Neural progenitor cell (in vitro differentiated cells): ENCODE results near the gene GPHN. TPM values are rescaled to one million over a fixed set of nuclear protein-coding genes. Genes with fewer than 3 reads are reported as not detected.
A peak's percentile ranks its signal among the peaks of the same experiment; 100 is the strongest.

Source experiments
- DNase-seq: peaks from one replicate; pipeline ENCODE4 v3.0.0-alpha.2; 2016; ENCODE audit warnings: low spot score
- H2AFZ ChIP-seq: fragments of 200-600 bp; sonication (generic); replicated peaks from 2 replicates; pipeline ENCODE4 v1.6.1; 2016; ENCODE audit warnings: antibody characterized with exemption
- H3F3A ChIP-seq: fragments of 200-600 bp; sonication (generic); 2 replicates; pipeline ENCODE4 v1.6.1; 2016; ENCODE audit warnings: antibody characterized with exemption, low read depth
- H3K27ac ChIP-seq: fragments of 200-600 bp; sonication (generic); 2 replicates; pipeline ENCODE4 v1.5.1; 2016; ENCODE audit warnings: mild to moderate bottlenecking
- H3K27me3 ChIP-seq: fragments of 200-600 bp; sonication (generic); 2 replicates; pipeline ENCODE4 v1.6.1; 2016; ENCODE audit warnings: mild to moderate bottlenecking, moderate library complexity
- H3K36me3 ChIP-seq: fragments of 200-600 bp; sonication (generic); 2 replicates; pipeline ENCODE4 v1.5.1; 2016
- H3K4me1 ChIP-seq: fragments of 200-600 bp; sonication (generic); 2 replicates; pipeline ENCODE4 v1.6.1; 2016; ENCODE audit warnings: mixed run types
- H3K4me2 ChIP-seq: fragments of 200-600 bp; sonication (generic); 2 replicates; pipeline ENCODE4 v1.6.1; 2016
- H3K4me3 ChIP-seq: fragments of 200-600 bp; sonication (generic); 2 replicates; pipeline ENCODE4 v1.5.1; 2016
- H3K79me2 ChIP-seq: fragments of 200-600 bp; sonication (generic); 2 replicates; pipeline ENCODE4 v1.6.1; 2016; ENCODE audit warnings: low read depth
- H3K9ac ChIP-seq: fragments of 200-600 bp; sonication (generic); 2 replicates; pipeline ENCODE4 v1.6.1; 2016
- H3K9me3 ChIP-seq: fragments of 200-600 bp; sonication (generic); 2 replicates; pipeline ENCODE4 v1.5.1; 2016; ENCODE audit warnings: low read depth
- H4K20me1 ChIP-seq: fragments of 200-600 bp; sonication (generic); 2 replicates; pipeline ENCODE4 v1.6.1; 2016; ENCODE audit warnings: low read depth
- H3K27ac Mint-ChIP-seq: 3 replicates; pipeline ENCODE4 v1.8.0; 2021; ENCODE audit warnings: mixed read lengths
- H3K27me3 Mint-ChIP-seq: 2 replicates; pipeline ENCODE4 v1.8.0; 2022; ENCODE audit warnings: low read depth, mild to moderate bottlenecking, inconsistent platforms, moderate library complexity, mixed read lengths; ENCODE audit not compliant: insufficient read depth
- H3K36me3 Mint-ChIP-seq: 3 replicates; pipeline ENCODE4 v1.8.0; 2021; ENCODE audit warnings: mixed read lengths
- H3K4me1 Mint-ChIP-seq: 3 replicates; pipeline ENCODE4 v1.8.0; 2021; ENCODE audit warnings: mixed read lengths
- H3K4me3 Mint-ChIP-seq: 3 replicates; pipeline ENCODE4 v1.8.0; 2021; ENCODE audit warnings: mild to moderate bottlenecking, moderate library complexity, mixed read lengths
- H3K9me3 Mint-ChIP-seq: 3 replicates; pipeline ENCODE4 v1.8.0; 2020; ENCODE audit warnings: mixed read lengths
- EZH2 ChIP-seq: fragments of 200-600 bp; sonication (generic); IDR thresholded peaks from 2 replicates; pipeline ENCODE4 v1.6.1; 2017; ENCODE audit warnings: antibody characterized with exemption, mild to moderate bottlenecking, moderate library complexity
- EZH2phosphoT487 ChIP-seq: fragments of 200-600 bp; sonication (generic); IDR thresholded peaks from 2 replicates; pipeline ENCODE4 v1.6.1; 2017; ENCODE audit warnings: antibody characterized with exemption
- total RNA-seq: library from RNA; depleted of rRNA; stranded (reverse); fragments of >200 nt; gene quantifications from 2 replicates; pipeline ENCODE4 v1.2.3, GENCODE V29; 2015; ENCODE audit warnings: low replicate concordance
- TF ChIP-seq, protein P1 (sequence below): fragments of 200-600 bp; sonication (generic); IDR thresholded peaks from 2 replicates; pipeline ENCODE4 v1.5.1; 2017; ENCODE audit warnings: antibody characterized with exemption, mild to moderate bottlenecking

The GPHN gene
- total RNA-seq, 1 donor from 2014 or later = 42.9 TPM

DNA sequence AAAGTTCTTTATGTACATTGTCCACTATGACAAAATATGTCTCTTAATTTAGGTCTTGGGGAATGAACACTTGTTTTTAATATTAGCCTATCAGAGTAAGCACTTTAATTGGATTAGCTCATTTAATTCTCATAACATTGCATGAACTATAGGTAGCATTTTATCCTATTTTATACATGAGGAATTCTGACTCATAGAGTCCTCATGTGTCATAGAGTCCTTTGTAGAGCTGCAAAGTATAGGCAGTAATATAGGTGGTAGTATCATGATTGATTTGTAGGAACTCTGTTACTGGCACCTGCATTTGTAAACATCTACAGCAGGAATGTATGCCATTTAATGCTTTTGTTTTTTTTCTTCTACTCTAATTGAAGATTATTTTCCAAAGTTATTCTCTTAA is 96.0 kb downstream of the GPHN start:
- Mint-ChIP-seq H3K27me3 (no peaks in the 10 kb centered on the region), H3K9me3 (peaks cover 27% of the 10 kb centered on the region), H3K27ac (no peak overlapping the region), H3K4me3 (no peak overlapping the region), H3K4me1 (no peaks in the 10 kb centered on the region), H3K36me3 (peaks cover 7% of the 10 kb centered on the region)
- no peak for DNase-seq
- H3K9me3 ChIP-seq = no peaks in the 10 kb centered on the region
- H3K9ac ChIP-seq = no peak overlapping the region
- H3K36me3 ChIP-seq = no peaks in the 10 kb centered on the region
- H2AFZ ChIP-seq = no peak overlapping the region
- H3K27ac ChIP-seq = no peak overlapping the region
- H3K4me1 ChIP-seq = no peaks in the 10 kb centered on the region
- H3K27me3 ChIP-seq = no peaks in the 10 kb centered on the region
- peaks cover 16% of the 10 kb centered on the region for H3K79me2 ChIP-seq
- TF ChIP-seq, protein P1, sequence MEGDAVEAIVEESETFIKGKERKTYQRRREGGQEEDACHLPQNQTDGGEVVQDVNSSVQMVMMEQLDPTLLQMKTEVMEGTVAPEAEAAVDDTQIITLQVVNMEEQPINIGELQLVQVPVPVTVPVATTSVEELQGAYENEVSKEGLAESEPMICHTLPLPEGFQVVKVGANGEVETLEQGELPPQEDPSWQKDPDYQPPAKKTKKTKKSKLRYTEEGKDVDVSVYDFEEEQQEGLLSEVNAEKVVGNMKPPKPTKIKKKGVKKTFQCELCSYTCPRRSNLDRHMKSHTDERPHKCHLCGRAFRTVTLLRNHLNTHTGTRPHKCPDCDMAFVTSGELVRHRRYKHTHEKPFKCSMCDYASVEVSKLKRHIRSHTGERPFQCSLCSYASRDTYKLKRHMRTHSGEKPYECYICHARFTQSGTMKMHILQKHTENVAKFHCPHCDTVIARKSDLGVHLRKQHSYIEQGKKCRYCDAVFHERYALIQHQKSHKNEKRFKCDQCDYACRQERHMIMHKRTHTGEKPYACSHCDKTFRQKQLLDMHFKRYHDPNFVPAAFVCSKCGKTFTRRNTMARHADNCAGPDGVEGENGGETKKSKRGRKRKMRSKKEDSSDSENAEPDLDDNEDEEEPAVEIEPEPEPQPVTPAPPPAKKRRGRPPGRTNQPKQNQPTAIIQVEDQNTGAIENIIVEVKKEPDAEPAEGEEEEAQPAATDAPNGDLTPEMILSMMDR = no peak
- no peak for TF ChIP-seq EZH2phosphoT487
- TF ChIP-seq EZH2 = no peak
- no peaks in the 10 kb centered on the region for H3F3A ChIP-seq
- no peak overlapping the region for H3K4me2 ChIP-seq
- no peaks in the 10 kb centered on the region for H4K20me1 ChIP-seq
- H3K4me3 ChIP-seq = no peak overlapping the region

GRCh38 chr14:66606826-66607225 is 98.9 kb downstream of the GPHN start:
- H3F3A ChIP-seq = no peaks in the 10 kb centered on the region
- H3K79me2 ChIP-seq = peaks cover 34% of the 10 kb centered on the region
- no peaks in the 10 kb centered on the region for H3K27me3 ChIP-seq
- H3K4me3 ChIP-seq = no peak overlapping the region
- no peaks in the 10 kb centered on the region for H4K20me1 ChIP-seq
- no peak overlapping the region for H3K9ac ChIP-seq
- no peak overlapping the region for H3K27ac ChIP-seq
- Mint-ChIP-seq H3K27ac (no peak overlapping the region), H3K9me3 (peaks cover 35% of the 10 kb centered on the region), H3K27me3 (no peaks in the 10 kb centered on the region), H3K36me3 (peaks cover 7% of the 10 kb centered on the region), H3K4me1 (no peaks in the 10 kb centered on the region), H3K4me3 (no peak overlapping the region)
- H3K4me1 ChIP-seq = no peaks in the 10 kb centered on the region
- H3K4me2 ChIP-seq = no peak overlapping the region
- no peak for DNase-seq
- no peaks in the 10 kb centered on the region for H3K36me3 ChIP-seq
- H2AFZ ChIP-seq = no peak overlapping the region
- H3K9me3 ChIP-seq = peaks cover 7% of the 10 kb centered on the region
- TF ChIP-seq EZH2phosphoT487 (no peak), EZH2 (no peak)
- TF ChIP-seq, protein P1 = no peak

DNA sequence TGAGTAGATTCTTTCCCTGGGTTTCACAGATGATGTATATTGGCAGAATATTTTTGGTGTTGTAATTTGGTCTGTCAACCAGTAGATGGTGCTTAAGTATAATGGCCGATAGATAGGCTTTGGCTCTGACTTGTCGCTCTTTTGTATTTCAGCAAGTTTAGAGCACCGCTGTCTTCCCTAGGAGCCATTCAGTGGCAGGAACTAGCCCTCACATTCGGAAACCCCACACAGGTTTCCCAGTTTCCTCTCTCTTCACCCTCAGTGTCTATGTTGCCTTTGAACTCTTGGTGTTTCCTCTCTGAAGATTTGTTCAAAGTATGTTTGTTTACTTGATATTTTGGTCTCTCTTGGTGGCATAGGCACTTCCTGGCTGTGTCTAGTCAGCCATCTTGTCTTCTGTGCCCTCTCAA is 102.2 kb downstream of the GPHN start:
- Histone ChIP-seq H3K79me2 (peaks cover 37% of the 10 kb centered on the region), H3K27ac (no peak overlapping the region), H3F3A (no peaks in the 10 kb centered on the region), H3K27me3 (no peaks in the 10 kb centered on the region), H3K9ac (no peak overlapping the region), H3K4me2 (no peak overlapping the region), H3K36me3 (no peaks in the 10 kb centered on the region), H2AFZ (no peak overlapping the region), H3K4me1 (no peaks in the 10 kb centered on the region), H4K20me1 (no peaks in the 10 kb centered on the region), H3K9me3 (peaks cover 7% of the 10 kb centered on the region), H3K4me3 (no peak overlapping the region)
- H3K27ac Mint-ChIP-seq = no peak overlapping the region
- DNase-seq = peak; percentile 6
- no peaks in the 10 kb centered on the region for H3K27me3 Mint-ChIP-seq
- H3K4me3 Mint-ChIP-seq = no peak overlapping the region
- no peaks in the 10 kb centered on the region for H3K4me1 Mint-ChIP-seq
- peaks cover 37% of the 10 kb centered on the region for H3K9me3 Mint-ChIP-seq
- no peak for TF ChIP-seq EZH2phosphoT487
- TF ChIP-seq, protein P1 = peak; percentile 51
- TF ChIP-seq EZH2 = no peak
- peaks cover 4% of the 10 kb centered on the region for H3K36me3 Mint-ChIP-seq

GRCh38 chr14:66613344-66613743 is 105.4 kb downstream of the GPHN start:
- no peaks in the 10 kb centered on the region for H3K36me3 ChIP-seq
- no peaks in the 10 kb centered on the region for H3K27me3 Mint-ChIP-seq
- no peaks in the 10 kb centered on the region for H3K4me1 Mint-ChIP-seq
- no peak overlapping the region for H3K9ac ChIP-seq
- H3K27ac ChIP-seq = no peak overlapping the region
- H3K27ac Mint-ChIP-seq = no peak overlapping the region
- no peaks in the 10 kb centered on the region for H3K4me1 ChIP-seq
- H3K27me3 ChIP-seq = no peaks in the 10 kb centered on the region
- H3K79me2 ChIP-seq = peaks cover 50% of the 10 kb centered on the region
- H4K20me1 ChIP-seq = no peaks in the 10 kb centered on the region
- TF ChIP-seq, protein P1 = no peak
- H3K4me2 ChIP-seq = no peak overlapping the region
- no peak overlapping the region for H2AFZ ChIP-seq
- H3K4me3 ChIP-seq = no peak overlapping the region
- peaks cover 45% of the 10 kb centered on the region for H3K9me3 Mint-ChIP-seq
- H3K4me3 Mint-ChIP-seq = no peak overlapping the region
- DNase-seq = no peak
- H3K36me3 Mint-ChIP-seq = no peaks in the 10 kb centered on the region
- H3K9me3 ChIP-seq = peaks cover 7% of the 10 kb centered on the region
- H3F3A ChIP-seq = no peaks in the 10 kb centered on the region
